Measurements from ENCODE around the gene ZNF548. TPM values are rescaled to one million over a fixed set of nuclear protein-coding genes. Genes with fewer than 3 reads are reported as not detected.
A peak's percentile ranks its signal among the peaks of the same experiment; 100 is the strongest.

The ZNF548 gene
- total RNA-seq, 1 experiment from 2014 or later = 22.2 TPM

- no peak for DNase-seq (ENCODE audit: low spot score)
Observed at GRCh38 chr19:57398868-57399267, 9.2 kb downstream of the ZNF548 start.

DNA sequence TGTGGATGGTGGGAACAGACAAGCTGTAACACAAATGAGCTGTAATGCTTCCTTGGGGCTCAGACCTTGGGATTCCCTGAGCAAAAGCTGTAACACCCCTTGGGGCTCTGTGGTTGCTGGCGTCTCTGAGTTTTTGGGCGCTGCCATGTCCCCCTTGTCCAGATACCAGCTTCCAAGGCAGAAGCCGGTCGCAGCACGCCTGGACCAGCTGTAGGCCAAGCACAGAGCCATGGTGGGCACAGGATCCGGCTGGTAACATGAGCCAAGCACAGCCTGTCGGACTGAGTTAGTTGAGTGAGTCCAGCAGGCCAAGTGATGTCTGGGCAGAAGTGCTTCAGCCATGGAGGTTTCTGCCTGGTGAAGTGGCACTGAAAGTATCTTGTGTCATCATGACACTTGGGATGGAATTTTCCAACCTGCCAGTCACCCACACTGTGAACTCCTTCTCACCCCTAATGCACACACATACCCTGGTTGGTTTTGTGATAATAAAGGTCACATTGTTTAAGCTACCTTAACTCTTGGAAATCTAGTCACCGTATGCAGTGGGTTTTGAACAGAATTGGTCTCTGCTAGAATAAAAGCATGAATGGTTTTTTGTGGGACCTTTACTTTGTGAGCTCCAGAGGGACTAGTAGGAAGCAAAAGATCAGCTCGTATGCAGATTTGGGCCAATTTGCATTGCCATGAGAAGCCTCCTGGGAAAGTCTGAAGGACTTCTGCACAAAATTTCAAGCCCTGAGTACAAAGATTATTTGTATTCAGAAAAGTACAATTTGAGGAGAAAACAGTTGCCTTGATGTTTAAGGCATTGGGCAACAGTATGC lies 14.3 kb downstream of the ZNF548 start:
- no peak for DNase-seq (ENCODE audit: low spot score)

DNA sequence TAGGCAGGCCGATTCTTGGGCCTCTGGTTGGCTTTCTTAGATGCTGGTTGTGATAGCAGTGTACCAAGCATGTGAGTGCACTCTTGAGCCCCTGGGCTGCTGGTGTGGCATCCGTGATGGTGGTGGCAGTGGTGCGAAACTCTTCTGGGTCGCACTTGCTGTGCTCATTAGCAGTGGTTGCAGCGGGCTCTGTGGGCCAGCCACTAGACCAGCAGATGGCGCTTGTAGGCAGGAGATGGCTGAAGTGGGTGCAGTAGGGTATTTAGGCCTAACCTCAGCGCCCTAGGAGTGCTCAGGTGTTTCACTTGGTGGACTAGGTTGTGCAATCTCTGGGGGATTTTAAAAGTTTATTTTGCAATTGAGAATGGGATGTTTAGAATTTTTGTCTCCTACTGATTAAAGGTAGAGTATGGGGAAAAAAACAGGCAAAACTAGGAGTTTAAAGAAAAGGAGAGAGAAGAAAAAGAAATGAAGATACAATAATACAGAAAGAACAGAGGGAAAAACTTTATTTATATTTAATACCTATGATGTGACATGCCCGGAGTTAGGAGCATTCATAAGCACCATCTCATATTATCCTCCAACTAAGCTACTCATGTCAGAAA lies 17.0 kb downstream of the ZNF548 start:
- peak; percentile 27 for DNase-seq (ENCODE audit: low spot score)

DNA sequence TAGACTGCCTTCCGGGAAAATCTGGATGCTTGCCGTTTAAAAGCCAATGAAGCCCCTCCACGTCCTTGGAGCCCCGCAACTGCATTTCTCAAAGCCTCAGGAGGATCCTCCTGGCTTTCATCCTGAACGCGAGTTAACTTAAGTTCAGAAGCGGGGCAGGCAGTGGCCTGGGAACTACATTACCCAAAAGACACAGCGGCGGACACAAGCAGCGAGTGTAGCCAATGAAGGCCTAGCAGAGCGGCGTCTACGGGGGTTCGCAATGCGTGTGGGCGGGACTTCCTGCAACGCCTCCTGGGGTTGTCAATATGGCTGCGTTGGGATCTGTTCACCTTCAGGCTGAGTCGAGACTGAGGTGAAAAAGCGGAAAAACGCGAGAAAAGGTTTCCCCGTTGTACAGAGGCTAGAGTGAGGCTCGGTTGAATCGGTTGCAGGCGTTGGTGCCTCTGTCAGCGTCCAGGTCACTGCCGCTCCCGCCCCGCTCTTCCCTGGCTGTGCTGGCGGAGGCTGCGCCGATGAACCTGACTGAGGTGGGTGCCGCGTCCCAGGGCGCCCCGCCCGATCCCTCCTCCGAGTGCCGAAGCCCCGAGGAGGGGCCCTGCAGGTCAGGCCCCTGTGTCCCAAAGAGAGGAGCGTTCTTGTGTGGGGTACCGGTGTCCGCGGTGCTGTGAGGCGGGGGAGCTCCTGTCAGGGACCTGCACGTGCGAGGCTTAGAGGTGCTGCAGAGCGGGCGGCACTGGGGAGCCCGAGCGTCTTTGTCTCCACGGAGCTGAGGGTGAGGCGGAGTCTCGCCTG lies 21.4 kb downstream of the ZNF548 start, which contains the start of gene ZNF17:
ZNF17 (plus strand) TSS at position 285 of the 795 bp plus-strand sequence. CDS start 2,455 bp downstream, outside the sequence.
- DNase-seq (ENCODE audit: low spot score) = peak; percentile 96

- DNase-seq (ENCODE audit: low spot score) = no peak
Observed at GRCh38 chr19:57419439-57419838, 29.8 kb downstream of the ZNF548 start.

DNA sequence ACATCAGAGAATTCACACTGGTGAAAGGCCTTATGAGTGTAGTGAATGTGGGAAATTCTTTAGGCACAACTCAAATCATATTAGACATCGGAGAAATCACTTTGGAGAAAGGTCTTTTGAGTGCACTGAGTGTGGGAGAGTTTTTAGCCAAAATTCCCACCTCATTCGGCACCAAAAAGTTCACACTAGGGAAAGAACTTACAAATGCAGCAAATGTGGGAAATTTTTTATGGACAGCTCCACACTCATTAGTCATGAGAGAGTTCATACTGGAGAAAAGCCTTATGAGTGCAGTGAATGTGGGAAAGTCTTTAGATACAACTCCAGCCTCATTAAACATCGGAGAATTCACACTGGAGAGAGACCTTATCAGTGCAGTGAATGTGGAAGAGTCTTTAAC lies 31.4 kb downstream of the ZNF548 start:
- no peak for DNase-seq (ENCODE audit: low spot score)

DNA sequence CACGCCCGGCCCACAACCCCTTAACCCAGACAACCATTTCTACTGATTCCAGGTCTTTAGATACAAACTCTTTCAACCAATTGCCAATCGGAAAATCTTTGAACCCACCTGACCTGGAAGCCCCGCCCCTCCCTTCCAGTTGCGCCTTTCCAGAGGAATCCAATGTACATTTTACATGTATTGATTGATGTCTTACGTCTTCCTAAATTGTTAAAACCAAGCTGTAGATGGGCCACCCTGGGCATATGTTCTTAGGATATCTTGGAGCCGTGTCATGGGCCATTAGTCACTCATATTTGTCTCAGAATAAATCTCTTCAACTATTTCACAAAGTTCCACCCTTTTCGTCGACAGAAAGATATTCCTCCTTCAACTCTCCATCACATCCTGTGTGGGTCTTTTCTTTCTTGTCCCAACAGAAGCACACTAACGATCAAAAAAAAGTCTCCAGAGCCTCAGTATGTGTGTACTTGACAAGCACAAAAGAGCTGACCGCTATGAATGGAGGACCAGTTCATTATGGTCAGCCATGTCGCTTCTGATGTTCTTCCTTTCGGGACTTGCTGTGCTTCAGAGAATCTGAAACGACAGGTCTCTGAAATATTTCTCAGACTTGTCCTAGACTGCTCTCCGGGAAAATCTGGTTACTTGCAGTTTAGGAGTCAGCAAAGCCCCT lies 44.9 kb downstream of the ZNF548 start:
- DNase-seq (ENCODE audit: low spot score) = no peak

DNA sequence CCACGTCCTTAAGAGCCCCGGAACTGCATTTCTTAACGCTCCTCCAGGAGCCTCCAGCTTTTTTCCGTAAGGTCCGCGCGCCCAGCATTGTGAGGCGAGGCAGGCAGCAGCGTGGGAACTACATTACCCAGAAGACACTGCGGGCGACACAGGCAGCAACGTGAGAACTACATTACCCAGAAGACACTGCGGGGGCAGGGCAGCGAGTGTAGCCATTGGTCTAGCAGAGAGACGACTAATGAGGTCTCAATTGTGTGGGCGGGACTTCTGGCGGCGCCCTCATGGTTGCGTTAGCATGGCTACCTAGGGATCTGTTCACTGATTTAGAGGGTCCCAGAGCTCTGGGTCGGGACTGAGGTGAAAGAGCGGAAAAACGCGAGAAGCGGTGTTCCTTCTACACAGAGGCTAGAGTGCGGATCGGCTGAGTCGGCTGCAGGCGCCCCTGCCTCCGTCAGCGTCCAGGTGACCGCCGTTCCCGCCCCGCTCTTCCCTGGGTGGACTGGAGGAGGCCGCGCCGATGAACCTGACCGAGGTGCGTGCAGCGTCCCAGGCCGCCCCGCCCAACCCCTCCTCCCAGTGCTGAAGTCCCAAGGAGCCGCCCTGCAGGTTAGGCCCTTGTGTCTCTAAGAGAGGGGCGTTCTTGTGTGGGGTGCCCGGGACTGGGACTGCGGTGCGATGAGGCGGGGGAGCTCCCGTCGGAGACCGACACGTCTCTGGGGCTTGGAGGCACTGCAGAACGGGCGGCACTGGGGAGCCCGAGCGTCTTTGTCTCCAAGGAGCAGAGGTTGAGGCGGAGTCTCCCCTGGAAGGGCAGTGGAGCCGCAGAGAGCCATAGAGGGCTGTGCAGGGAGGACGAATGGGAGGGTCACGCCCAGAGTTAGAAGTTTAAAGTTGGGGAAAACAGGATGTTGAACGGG lies 45.7 kb downstream of the ZNF548 start, which contains the start of gene ZNF749:
ZNF749 (plus strand) TSS at position 264 of the 917 bp plus-strand sequence; CDS start at position 518, 254 bp downstream.
- peak; percentile 100 for DNase-seq (ENCODE audit: low spot score)

- DNase-seq (ENCODE audit: low spot score) = no peak
Observed at GRCh38 chr19:57436417-57436816, 46.8 kb downstream of the ZNF548 start.

DNA sequence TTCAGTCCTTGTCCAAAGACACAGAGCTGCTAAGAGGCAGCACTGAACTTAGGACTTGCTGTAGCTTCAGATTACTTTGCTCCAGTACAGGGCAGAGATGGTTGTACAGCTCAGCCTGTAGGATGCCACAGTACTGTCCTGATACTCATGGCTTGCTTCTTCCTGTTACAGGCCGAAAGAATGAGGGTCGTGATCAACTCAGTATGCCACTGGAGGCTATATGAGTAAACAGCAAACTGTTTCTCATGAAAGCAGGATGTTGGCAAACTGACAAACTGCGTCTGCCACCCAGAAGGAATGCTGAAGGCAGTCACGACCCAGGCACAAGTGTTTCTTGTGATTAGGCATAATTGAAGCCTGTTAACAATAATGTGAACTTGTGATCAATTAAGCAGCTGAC lies 48.3 kb downstream of the ZNF548 start:
- no peak for DNase-seq (ENCODE audit: low spot score)

DNA sequence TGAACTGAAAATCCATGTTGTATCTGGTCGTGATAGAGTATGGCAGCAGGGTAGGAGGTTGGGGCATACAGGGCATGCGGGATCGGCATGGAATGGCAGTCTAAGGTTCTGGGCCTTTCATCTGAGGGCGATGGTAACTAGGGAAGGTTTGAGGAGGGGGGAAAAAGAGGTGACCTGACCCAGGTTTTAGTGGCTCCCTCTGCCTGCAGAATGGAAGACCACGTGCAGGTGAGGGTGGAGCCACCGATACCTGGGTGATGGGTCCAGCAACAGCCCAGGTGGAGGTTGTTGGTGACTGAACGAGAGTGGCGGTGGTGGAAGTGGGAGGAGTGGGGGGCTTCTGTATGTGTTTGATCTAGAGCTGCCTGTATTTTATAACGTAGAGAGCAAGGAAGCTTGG lies 49.3 kb downstream of the ZNF548 start:
- DNase-seq (ENCODE audit: low spot score) = no peak

DNA sequence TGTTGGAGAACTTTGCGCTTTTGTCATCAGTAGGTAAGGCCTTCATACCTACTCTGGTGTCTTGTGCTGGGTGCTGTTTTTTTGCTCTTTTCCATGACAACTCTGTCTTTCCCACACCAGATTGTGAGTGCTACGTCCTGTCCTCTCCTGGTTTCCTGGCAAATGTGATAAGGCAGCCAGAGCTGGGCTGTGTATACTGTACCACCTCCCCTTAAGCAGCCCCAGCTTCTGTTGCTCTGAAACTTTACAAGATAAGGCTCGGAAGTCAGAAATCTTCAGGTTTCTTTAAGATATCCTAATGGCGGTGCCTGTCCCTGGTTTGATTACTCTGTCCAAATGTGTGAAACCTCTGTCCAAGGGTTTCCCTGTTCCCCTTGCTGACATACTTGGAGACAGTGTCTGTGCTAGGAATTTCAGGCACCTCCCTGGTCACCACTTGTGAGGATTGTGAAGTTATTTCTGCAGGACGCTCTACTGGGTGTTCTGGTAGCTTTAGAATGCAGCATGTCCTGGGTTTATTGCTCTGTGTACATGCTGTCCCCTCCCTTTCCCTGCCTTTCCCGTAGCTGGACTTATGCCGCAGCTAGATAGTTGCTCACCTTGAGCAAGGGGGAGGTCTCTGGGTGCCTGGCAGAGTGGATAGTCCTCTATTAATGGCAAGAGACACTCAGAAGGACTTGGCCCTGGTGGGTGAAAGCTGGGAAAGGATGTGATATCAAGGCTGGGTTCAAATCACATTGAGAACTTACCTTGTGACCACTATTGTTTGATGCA lies 52.5 kb downstream of the ZNF548 start:
- DNase-seq (ENCODE audit: low spot score) = no peak

- no peak for DNase-seq (ENCODE audit: low spot score)
Observed at GRCh38 chr19:57443121-57443696, 53.6 kb downstream of the ZNF548 start.

GRCh38 chr19:57452307-57452706 lies 62.7 kb downstream of the ZNF548 start:
- no peak for DNase-seq (ENCODE audit: low spot score)

Other genes starting within 250 kb of the ZNF548 start
- not detected in 2 replicates for gene ZIM3, start 244.7 kb upstream of the ZNF548 start, total RNA-seq (2014; rRNA removed; shearing (Covaris generic))
- not detected in 2 replicates for gene DUXA, start 222.4 kb upstream of the ZNF548 start, total RNA-seq (2014; rRNA removed; shearing (Covaris generic))
- 20.5 and 33.3 TPM in 2 replicates for gene ZNF264, start 198.4 kb upstream of the ZNF548 start, total RNA-seq (2014; rRNA removed; shearing (Covaris generic))
- 1.3 and 1.8 TPM in 2 replicates for gene AURKC, start 158.8 kb upstream of the ZNF548 start, total RNA-seq (2014; rRNA removed; shearing (Covaris generic))
- gene ZNF805, start 149.2 kb upstream of the ZNF548 start, total RNA-seq (2014; rRNA removed; shearing (Covaris generic)) = 12.7 and 15.4 TPM in 2 replicates
- gene ZNF460, start 109.4 kb upstream of the ZNF548 start, total RNA-seq (2014; rRNA removed; shearing (Covaris generic)) = 40.2 and 41.8 TPM in 2 replicates
- gene ZNF543, start 69.4 kb upstream of the ZNF548 start, total RNA-seq (2014; rRNA removed; shearing (Covaris generic)) = 15.8 and 16.6 TPM in 2 replicates
- 13.0 and 14.0 TPM in 2 replicates for gene ZNF304, start 38.6 kb upstream of the ZNF548 start, total RNA-seq (2014; rRNA removed; shearing (Covaris generic))
- gene TRAPPC2B, start 26.3 kb upstream of the ZNF548 start, total RNA-seq (2014; rRNA removed; shearing (Covaris generic)) = 35.3 and 42.1 TPM in 2 replicates
- gene ZNF547, start 26.3 kb upstream of the ZNF548 start, total RNA-seq (2014; rRNA removed; shearing (Covaris generic)) = 4.7 and 10.0 TPM in 2 replicates
- gene ZNF17, start 21.3 kb downstream of the ZNF548 start, total RNA-seq (2014; rRNA removed; shearing (Covaris generic)) = 10.0 and 19.1 TPM in 2 replicates
- gene ZNF749, start 45.5 kb downstream of the ZNF548 start, total RNA-seq (2014; rRNA removed; shearing (Covaris generic)) = 15.1 and 24.4 TPM in 2 replicates
- gene VN1R1, start 67.3 kb downstream of the ZNF548 start, total RNA-seq (2014; rRNA removed; shearing (Covaris generic)) = 0.05 and 0.45 TPM in 2 replicates
- gene ZNF772, start 87.7 kb downstream of the ZNF548 start, total RNA-seq (2014; rRNA removed; shearing (Covaris generic)) = 7.4 and 9.0 TPM in 2 replicates
- 10.1 and 11.8 TPM in 2 replicates for gene ZNF419, start 97.9 kb downstream of the ZNF548 start, total RNA-seq (2014; rRNA removed; shearing (Covaris generic))
- 4.2 and 15.4 TPM in 2 replicates for gene ZNF773, start 110.1 kb downstream of the ZNF548 start, total RNA-seq (2014; rRNA removed; shearing (Covaris generic))
- 5.4 and 6.1 TPM in 2 replicates for gene ZNF549, start 137.5 kb downstream of the ZNF548 start, total RNA-seq (2014; rRNA removed; shearing (Covaris generic))
- 4.9 and 5.0 TPM in 2 replicates for gene ZNF550, start 170.0 kb downstream of the ZNF548 start, total RNA-seq (2014; rRNA removed; shearing (Covaris generic))
- gene ZNF416, start 189.1 kb downstream of the ZNF548 start, total RNA-seq (2014; rRNA removed; shearing (Covaris generic)) = 8.5 TPM in 2 replicates
- gene ZIK1, start 194.3 kb downstream of the ZNF548 start, total RNA-seq (2014; rRNA removed; shearing (Covaris generic)) = not detected in 2 replicates
- 13.6 and 20.2 TPM in 2 replicates for gene ZNF530, start 210.0 kb downstream of the ZNF548 start, total RNA-seq (2014; rRNA removed; shearing (Covaris generic))
- gene ZNF134, start 224.4 kb downstream of the ZNF548 start, total RNA-seq (2014; rRNA removed; shearing (Covaris generic)) = 36.0 and 48.8 TPM in 2 replicates
- 15.5 and 15.8 TPM in 2 replicates for gene ZNF211, start 243.3 kb downstream of the ZNF548 start, total RNA-seq (2014; rRNA removed; shearing (Covaris generic))

All from A172 (cell line).